ENCODE measurements around the gene WFDC9.
"Not testable (repeated sequence)": the region's sequence is repeated elsewhere in the genome, so short reads cannot be mapped to it uniquely, and the experiment has no call there.

Gene WFDC9

DNA sequence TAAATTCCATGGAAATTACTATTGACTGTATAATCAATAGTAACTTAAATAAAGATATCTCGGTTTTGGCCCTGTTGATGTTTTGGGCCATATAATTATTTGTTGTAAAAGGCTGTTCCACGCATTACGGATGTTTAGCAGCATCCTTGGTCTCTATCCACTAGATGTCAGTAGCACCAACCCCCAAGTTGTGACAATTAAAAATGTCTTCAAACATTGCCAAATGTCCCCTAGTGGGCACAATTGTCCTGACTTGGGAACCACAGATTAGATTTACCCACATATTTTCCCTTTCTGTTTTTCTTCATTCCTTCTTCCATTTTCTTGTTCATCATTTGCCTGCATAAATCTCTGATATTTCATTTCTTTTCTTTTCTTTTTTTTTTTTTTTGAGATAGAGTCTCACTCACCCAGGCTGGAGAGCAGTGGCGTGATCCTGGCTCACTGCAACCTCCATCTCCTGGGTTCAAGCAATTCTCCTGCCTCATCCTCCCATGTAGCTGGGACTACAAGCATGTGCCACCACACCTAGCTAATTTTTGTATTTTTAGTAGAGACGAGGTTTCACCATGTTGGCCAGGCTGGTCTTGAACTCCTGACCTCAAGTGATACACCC is 38.4 kb downstream of the WFDC9 start:
- DNase-seq (ENCODE audit: low read depth): peak; percentile 85

DNA sequence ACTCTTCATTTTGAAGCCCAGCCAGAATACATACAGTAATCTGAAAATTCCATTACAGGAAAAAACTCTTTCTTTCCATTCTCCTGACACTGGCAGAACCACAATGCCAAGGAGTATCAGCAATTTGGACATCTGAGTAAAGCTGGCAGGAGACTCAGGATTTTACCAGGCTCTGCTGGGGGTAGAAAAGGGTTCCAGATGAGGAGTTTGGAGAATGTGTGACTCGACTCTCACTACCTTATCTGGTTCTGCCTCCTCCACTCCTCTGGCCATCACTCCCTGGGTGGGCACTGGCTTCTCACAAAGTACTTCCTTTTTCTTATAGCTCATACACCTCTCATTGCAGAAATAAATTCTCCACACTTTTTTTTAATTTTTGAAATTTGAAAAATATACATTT is 41.4 kb downstream of the WFDC9 start:
- DNase-seq (ENCODE audit: low read depth): no peak

DNA sequence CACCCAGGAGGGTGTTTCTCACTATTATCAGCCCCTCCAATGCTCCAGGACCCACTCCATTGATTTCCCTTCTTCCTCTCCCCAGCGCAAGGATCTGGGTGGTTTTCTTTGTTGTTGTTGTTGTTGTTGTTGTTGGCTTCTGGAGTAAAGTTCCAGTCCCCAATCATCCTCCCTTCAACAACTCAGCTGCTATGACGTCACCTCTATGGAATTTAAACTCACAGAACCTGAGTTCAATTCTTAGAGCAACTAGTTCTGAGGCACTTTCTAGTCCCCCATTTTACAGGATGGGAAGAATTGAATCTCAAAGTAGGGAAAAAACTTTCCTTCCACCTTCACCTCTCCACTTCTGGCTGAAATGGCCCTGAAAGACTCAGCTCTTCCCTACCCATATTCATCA is 42.3 kb downstream of the WFDC9 start:
- peak; percentile 50 for DNase-seq (ENCODE audit: low read depth)

DNA sequence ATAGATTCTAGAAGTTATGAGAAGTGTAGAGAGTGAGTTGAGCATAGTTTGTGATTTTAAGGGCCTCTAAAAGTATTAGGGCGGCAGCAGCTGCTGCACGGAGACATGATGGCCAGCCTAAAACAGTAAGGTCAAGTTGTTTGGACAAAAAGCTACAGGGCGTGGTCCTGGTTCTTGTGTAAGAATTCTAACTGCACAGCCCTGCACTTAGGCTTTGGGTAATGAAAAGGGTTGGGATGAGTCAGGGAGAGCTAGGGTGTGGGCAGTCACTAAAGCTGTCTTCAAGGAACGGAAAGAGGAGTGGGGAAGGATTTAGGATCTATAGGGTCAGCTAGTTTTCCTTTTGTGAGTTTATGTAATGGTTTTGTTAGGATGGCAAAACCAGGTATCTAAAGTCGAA is 45.1 kb downstream of the WFDC9 start:
- DNase-seq (ENCODE audit: low read depth): not testable (repeated sequence)

DNA sequence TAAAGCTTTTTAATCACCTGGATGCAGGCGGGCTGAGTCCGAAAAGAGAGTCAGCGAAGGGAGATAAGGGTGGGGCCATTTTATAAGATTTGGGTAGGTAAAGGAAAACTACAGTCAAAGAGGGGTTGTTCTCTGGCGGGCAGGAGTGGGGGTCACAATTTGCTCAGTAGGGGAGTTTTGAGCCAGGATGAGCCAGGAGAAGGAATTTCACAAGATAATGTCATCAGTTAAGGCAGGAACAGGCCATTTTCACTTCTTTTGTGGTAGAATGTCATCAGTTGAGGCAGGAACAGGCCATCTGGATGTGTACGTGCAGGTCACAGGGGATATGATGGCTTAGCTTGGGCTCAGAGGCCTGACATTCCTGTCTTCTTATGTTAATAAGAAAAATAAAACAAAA is 46.8 kb downstream of the WFDC9 start:
- not testable (repeated sequence) for DNase-seq (ENCODE audit: low read depth)

DNA sequence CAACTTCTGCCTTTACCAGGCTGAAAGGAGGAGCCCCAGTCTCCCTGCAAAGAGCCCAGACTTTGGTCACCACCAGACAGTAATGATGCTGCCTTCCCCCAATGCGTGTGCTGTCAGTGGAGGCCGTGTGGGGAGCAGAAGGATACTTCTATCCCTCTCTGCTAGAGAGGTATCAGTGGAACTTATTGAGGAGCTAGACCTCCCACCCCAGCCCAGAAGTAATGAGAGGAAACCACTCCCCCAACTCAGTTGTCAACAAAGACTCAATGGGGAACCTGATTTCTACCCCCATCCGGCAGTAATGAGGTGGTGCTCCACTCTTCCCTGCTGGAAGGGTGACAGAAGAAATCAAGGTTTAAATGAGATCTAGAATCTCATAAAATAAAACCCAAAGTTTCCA is 47.6 kb downstream of the WFDC9 start:
- no peak for DNase-seq (ENCODE audit: low read depth)

DNA sequence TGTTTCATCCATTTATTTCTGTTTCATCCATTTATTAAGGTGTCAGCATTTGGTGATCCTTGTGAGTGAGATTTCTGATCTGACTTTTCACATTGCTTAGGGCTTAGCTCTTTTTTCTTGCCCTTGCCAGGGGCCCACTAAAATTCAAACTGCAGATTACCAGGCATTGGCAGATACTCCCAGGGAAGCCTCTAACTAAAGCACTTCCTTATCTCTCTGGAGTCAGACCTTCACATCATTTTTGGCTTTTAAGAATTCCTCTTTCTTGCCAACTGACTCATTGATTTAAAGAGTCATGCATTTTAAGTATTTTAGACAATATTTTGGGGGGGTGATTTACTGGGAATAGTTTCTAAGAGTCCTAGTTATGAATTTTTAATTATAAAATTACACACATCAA is 49.4 kb downstream of the WFDC9 start:
- no peak for DNase-seq (ENCODE audit: low read depth)

DNA sequence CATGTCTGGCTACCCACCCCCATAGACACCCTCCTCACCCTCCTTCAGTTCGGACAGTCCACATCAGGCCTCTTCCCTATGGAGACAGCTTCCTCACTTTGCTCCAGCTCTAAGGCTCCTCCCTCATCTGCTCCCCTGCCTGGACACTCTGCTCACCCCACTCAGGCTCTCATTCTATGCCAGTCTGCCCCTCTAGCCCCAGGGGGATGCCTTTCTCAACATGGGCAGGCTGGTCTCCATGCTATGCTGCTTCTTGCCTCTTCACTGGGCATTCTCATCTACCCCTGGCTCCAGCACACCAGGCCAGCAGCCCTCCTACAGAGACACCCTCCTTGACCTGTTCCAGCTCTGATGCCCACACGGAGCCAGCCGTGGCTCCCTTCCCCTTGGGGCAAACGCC is 51.9 kb downstream of the WFDC9 start, which contains the start of gene WFDC8:
Gene WFDC8 (minus strand): TSS at position 101 of the 400 bp plus-strand sequence. CDS start 37 bp downstream, at position 64.
- DNase-seq (ENCODE audit: low read depth): no peak

DNA sequence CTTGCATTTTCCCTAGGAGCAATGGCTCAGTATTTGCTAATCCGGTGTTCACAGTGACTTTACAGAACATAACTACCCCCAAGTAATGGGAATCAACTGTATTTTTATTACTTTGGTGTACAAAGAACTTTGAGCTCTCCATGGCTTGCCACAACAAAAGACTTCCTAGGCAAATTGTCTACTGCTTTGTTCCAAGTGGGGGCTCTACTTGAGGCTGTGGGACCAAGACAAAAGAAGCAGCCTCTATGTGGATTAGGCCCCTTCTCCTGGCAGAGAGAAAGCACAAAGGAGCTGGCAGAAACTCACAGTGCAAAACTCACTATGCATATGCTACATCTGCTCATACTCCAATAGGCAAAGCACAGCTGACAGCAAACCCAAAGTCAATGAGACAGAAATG is 52.9 kb downstream of the WFDC9 start:
- no peak for DNase-seq (ENCODE audit: low read depth)

DNA sequence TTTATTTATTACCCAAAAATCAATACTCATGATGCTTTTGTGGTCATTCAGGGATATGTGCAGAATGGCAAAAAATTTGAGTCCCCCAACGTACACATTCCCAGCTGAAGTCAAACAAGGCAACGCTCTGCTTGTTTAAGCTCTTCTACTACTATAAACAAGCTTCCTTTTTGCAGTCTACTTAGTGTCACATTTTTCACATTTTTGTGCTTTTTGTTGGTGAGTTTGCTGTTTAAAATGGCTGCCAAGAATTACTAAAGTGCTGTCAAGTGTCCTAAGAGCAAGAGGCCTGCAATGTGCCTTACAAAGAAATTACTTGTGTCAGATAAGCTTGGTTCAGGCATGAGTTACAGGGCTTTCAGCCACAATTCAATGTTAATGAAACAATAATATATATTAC is 54.1 kb downstream of the WFDC9 start:
- DNase-seq (ENCODE audit: low read depth): no peak

DNA sequence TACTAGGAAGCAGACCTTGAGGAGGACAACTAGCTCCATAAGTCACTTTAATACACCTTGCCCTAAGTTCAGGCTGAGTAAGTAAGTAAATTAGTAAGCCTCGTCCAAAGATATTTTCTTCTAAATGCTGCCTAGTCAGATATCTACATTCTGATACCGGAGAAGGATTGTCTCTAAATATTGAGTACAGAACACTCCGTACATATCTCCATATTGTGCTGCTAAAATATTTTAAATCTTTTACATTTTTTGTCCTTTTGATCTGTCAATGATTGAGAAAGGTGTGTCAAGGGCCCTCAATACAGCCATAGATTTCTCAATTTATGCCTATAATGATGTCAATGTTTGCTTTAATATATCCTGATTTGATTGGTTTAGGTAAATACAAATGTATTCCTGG is 55.2 kb downstream of the WFDC9 start:
- no peak for DNase-seq (ENCODE audit: low read depth)

DNA sequence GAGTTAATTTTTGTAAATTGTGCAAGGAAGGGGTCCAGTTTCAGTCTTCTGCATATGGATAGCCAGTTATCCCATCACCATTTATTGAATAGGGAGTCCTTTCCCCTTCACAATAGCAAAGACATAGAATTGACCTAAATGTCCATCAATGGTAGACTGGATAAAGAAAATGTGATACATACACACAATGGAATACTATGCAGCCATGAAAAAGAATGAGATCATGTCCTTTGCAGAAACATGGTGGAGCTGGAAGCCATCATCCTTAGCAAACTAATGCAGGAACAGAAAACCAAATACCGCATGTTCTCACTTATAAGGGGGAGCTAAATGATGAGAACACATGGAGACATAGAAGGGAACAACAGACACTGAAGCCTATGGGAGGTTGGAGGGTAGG is 61.4 kb downstream of the WFDC9 start:
- not testable (repeated sequence) for DNase-seq (ENCODE audit: low read depth)

DNA sequence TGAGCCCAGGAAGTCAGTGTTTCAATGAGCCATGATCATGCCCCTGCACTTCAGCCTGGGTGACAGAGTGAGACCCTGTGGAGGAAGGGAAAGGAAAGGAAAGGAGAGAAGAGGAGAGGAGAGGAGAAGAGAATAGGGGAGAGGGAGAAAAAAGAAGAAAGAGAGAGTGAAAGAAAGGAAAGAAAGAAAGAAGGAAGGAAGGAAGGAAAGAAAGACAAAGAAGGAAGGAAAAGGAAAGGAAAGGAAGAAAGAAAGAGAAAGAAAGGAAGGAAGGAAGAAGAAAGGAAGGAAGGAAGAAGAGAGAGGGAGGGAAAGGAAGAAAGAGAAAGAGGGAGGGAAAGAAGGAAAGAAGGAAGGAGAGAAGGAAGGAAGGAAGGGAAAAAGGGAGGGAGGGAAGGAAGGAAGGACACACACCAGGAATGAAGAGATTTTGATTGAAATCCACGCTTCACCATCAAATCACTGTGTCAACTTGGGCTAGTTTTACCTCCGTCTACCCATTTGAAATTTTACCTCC is 66.3 kb downstream of the WFDC9 start:
- no peak for DNase-seq (ENCODE audit: low read depth)
